Erythroblast (primary cell): ENCODE results near the gene TACR1.

ENCODE experiments used
- GATA1 ChIP-seq: IDR thresholded peaks from 2 replicates; pipeline ENCODE4 v1.6.1; 2011; ENCODE audit warnings: low read depth, mild to moderate bottlenecking, control low read depth, low read length, moderate library complexity
- POLR2A ChIP-seq: IDR thresholded peaks from 2 replicates; pipeline ENCODE4 v1.6.1; 2011; ENCODE audit warnings: mild to moderate bottlenecking, low read length

- TF ChIP-seq POLR2A (no peak), GATA1 (no peak)
These were observed 52.6 kb downstream of the TACR1 start for GRCh38 chr2:75146606-75147332.
